LNCaP clone FGC (cell line): ENCODE results near the gene MCCC2.

ENCODE experiments used
- DNase-seq: peaks from one replicate; pipeline ENCODE4 v3.0.0-alpha.2; 2011; ENCODE audit warnings: low read depth
- H3K4me3 ChIP-seq: 2 replicates; pipeline ENCODE4 v1.5.1; 2011; ENCODE audit warnings: mild to moderate bottlenecking, low read depth, low read length, control low read depth
- TF ChIP-seq, protein P1 (sequence below): IDR thresholded peaks from 2 replicates; pipeline ENCODE4 v1.5.1; 2012; ENCODE audit warnings: mild to moderate bottlenecking; ENCODE audit not compliant: control insufficient read depth, insufficient read depth; ENCODE audit errors: extremely low read depth

Gene MCCC2

DNA sequence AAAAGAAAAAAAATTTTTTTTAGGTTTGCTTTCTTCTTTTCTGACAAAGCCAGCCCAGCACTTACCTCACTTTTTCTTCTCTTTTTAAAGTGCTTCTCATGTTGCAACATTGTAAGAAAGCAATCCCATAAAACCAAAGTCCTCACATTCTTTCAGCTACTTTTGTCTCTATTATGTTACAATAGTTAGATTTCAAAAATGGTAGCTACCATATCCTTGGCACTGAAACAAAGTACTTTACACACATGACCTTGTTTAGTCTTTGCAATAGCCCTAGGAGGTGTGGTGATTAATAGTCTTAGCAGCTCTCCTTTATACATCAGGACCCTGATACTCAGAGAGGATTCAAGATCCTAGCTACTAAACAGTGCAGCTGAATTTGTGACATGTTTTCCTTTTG, 108.5 kb downstream of the MCCC2 start:
- TF ChIP-seq, protein P1, sequence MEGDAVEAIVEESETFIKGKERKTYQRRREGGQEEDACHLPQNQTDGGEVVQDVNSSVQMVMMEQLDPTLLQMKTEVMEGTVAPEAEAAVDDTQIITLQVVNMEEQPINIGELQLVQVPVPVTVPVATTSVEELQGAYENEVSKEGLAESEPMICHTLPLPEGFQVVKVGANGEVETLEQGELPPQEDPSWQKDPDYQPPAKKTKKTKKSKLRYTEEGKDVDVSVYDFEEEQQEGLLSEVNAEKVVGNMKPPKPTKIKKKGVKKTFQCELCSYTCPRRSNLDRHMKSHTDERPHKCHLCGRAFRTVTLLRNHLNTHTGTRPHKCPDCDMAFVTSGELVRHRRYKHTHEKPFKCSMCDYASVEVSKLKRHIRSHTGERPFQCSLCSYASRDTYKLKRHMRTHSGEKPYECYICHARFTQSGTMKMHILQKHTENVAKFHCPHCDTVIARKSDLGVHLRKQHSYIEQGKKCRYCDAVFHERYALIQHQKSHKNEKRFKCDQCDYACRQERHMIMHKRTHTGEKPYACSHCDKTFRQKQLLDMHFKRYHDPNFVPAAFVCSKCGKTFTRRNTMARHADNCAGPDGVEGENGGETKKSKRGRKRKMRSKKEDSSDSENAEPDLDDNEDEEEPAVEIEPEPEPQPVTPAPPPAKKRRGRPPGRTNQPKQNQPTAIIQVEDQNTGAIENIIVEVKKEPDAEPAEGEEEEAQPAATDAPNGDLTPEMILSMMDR: no peak
- H3K4me3 ChIP-seq: no peak overlapping the region
- DNase-seq: no peak

DNA sequence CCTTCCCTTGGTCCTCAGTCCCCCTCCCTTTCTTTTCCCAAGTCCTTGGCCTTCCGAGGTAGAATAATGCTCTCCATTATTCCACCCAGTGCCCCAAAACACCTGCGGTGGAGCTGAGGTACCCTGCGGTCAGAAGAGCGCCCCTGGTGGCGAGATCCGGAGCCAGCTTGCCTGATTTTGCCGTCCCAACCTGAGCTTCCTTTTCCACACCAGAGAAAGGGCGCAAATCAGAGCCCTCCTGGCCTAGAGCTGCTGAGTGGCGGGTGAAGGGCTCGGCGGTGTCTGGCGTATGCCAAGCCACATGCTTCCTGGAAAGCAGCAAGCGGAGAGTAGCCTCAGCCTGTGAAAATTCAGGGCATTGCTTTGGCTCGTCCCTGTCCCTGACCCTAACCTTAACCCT, 110.8 kb downstream of the MCCC2 start:
- TF ChIP-seq, protein P1: 0 out of 2 replicates have a peak, but pooled peaks have one; percentile 5
- DNase-seq: no peak
- no peak overlapping the region for H3K4me3 ChIP-seq

DNA sequence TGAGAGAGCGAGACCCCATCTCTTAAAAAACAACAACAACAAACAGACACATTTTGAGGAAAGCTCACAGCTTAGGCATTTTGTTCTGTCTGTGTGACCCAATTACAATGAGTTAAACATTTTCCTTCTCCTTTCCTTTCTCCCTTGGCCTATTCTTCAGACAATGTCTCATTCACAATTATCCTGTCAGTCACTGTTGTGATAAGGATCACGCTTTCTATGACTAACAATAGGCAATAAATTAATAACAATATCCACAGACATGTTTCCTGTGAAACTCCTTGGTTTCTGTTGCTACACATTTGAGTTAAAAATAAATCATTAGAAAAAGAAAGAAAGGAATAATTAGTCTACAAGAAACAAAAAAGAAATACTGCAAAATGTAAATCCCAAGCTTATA, 112.1 kb downstream of the MCCC2 start:
- no peak for DNase-seq
- no peak overlapping the region for H3K4me3 ChIP-seq
- TF ChIP-seq, protein P1: no peak

DNA sequence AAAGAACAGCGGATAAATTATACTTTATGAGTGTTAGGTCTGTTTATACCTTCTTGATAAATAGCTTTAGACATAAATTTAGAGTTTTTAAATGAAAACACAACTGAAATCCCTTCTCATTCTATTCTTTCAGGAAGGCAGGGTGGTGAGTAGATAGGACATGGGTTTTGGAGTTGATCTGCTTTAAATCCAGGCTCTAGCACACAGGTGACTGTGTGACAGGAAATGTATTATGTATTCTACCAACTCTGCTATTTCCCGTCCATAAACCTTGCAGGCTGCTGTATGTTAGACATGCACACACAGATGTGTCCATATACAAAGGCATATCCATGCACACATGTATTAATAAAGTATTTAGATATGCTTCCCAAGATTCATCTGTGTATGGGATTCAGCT, 112.6 kb downstream of the MCCC2 start:
- TF ChIP-seq, protein P1: no peak

DNA sequence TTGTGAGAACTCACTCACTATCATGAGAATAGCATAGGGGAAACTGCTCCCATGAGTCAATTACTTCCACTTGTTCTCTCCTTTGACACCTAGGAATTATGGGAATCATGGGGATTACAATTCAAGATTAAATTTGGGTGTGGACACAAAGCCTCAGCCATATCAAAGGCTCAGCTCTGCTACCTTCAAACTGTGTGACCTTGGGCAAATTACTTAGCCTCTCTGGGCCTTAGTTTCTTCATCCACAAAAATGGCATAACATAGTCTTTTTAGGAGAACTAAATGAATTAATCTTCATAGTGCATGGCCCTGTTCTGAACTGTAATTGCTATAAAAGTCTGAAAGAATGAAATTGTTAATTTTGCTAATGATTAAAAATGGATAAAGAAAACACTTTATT, 113.7 kb downstream of the MCCC2 start:
- DNase-seq: no peak
- TF ChIP-seq, protein P1: no peak
- no peak overlapping the region for H3K4me3 ChIP-seq

More for the DNA sequence above, 112.6 kb downstream of the MCCC2 start:
- H3K4me3 ChIP-seq: no peak overlapping the region
- no peak for DNase-seq

DNA sequence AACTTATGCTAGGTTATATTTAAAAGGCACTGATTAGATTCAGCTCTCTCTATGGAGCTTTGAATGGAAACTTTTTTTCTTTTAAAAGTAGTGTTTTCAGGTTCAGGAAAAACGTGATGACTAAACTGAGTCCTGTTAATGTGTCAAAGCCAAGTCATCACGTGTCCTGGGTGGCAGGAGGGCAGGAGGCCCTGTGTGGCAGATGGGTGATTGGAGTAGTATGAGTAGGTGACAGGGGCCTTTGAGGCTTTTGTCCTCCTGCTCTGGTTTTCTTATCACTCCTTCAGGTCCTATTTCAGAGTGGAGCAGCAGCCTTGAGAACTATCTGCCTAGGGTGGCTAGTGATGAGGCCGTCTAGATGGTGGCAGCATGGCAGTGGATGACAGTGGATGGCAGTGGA, 114.3 kb downstream of the MCCC2 start:
- DNase-seq: no peak
- TF ChIP-seq, protein P1: no peak
- H3K4me3 ChIP-seq: no peak overlapping the region

DNA sequence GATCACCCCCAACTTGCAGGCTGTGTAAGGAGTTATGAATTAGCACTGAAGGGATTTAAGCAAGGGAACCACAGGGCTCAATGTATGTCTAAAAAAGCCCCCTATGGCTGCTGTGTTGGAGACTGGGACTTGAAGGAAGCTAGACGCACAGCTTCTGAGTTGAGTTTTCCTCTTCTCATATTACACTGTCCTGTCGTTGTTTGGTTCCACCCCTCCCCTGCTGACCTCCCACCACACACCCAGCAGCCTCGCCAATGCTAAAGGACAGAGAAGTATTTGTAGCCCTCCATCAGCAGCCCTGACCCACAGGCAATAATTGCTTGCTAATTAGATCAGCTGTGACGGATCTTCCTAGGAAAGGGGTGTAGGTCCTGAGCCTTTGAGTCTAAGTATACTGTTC, 116.8 kb downstream of the MCCC2 start:
- DNase-seq: no peak
- H3K4me3 ChIP-seq: no peak overlapping the region
- TF ChIP-seq, protein P1: no peak
